ENCODE measurements around the gene KCNH6.

Gene KCNH6

DNA sequence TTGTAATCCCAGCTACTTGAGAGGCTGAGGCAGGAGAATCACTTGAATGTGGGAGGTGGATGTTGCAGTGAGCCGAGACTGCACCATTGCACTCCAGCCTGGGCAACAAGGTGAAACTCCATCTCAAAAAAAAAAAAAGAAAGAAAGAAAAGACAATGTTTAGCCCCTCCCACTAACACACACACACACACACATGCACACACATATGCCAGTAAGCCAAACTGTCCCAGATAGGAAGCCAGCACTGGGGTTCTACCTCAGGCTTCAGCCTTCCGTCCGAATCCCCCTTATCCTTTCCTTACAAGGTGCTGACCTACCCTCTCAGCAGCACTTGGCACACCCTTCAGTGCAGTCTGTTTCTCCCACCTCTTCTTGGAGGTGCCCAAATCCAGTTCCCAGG is 8.7 kb upstream of the KCNH6 start:
- DNase-seq: no peak

DNA sequence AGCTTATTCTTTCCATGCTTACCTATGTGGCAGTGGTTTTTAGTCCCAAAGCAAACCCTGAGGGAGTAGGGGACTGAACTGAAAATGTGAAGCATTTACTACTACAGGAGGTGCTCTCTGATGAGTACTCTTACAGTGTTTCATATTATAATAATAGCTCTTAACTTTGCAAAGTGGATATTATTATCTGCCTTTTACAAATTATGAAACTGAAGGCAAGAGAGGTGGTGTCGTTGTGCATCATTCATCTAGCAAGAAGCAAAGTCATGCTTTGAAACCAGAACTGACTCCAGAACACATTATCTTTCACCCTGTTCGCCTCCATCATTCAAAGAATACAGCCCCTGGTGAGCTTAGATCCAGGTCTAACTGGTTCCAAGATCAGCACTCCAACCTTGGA is 8.2 kb upstream of the KCNH6 start:
- no peak for DNase-seq

DNA sequence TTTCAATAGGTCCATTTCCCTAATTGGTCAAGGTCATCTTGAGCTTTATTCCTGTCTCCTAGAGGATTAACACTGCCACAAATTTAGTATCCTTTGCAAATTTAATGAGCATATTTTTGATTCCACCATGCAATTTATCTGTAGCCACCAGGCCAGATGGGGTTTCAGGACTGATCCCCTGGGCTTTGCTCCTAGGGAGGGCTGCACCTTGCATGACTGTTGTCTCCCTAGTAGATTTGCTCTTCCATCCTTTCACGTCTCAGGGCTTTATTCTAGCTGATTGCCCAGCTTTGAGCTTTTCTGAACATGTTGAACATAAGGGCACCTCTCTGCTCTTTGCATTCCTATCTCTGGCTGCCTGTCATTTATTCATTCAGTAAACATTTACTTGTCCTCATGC is 7.7 kb upstream of the KCNH6 start:
- no peak for DNase-seq

DNA sequence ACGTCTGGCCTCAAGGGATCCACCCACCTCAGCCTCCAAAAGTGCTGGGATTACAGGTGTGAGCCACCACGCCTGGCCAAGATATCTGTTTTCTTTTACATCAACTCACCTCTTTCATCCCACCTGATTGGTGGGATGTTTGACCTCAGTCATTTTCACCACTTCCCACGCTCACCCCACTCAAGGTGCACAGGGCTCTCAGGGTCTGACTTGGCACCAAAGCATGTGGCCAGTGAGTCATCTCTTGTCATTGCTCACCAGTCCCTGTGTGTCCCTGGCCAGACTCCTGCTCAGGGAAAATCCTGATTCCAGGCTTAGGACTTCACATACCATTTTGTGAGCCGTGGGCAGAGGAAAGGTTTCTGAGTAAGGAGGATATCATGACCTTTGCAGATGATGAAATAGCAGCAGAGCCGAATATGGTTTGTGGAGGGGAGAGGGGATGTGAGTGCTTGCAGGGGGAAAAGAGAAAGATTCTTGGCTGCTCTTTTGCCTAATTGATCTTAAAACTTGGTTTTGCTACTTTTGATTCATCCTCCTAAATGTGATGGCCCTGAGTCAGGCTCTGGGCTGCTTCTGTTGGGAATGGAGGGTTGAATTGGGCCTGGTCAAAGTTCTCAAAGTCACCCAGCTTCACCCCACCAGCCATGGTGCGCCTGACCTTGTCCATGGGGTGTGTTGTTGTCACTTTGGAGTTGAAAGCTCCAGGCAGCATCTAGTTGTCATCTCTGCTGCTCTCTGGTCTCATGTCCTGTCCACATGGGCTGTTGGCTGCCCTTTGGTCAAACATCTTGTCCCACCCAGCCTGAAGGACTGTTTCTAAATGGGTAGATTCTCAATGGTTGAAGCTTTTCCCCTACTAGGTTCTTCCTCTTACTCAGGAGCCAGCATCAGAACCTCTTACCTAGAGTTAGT is 6.0 kb upstream of the KCNH6 start:
- no peak for DNase-seq

DNA sequence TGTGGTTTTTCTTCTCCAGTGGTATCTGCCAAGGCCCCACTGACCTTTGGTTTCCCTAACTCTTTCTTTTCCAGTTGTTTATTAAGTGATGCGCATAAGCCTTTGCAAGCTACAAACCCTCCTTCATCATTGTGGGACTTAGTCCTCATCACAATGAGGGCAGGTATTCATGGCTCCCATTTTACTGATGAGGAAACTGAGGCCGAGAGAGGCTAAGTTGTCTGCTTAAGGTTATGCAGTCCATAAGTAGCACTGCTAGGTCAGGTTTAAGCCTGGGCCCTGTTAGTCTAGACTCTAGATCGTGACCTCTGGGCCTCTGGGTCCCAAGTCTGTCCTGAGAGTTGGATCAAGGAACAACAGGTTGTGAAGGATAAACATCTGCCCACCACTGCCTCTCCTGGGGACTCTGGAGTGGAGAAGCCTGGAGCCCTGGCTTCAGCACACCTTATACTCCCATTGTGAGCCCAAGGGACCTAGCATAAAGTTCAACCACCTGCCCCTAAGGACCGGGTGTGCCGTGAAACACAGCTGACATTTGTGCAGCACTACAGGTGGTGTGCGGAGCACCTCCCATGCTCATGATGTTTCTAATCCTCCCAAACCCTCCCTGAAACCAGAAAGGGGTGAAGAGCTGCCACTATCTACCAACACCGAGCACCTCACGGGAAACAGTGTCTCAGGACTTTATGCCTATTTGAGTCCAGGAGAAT is 5.2 kb upstream of the KCNH6 start:
- DNase-seq: no peak

DNA sequence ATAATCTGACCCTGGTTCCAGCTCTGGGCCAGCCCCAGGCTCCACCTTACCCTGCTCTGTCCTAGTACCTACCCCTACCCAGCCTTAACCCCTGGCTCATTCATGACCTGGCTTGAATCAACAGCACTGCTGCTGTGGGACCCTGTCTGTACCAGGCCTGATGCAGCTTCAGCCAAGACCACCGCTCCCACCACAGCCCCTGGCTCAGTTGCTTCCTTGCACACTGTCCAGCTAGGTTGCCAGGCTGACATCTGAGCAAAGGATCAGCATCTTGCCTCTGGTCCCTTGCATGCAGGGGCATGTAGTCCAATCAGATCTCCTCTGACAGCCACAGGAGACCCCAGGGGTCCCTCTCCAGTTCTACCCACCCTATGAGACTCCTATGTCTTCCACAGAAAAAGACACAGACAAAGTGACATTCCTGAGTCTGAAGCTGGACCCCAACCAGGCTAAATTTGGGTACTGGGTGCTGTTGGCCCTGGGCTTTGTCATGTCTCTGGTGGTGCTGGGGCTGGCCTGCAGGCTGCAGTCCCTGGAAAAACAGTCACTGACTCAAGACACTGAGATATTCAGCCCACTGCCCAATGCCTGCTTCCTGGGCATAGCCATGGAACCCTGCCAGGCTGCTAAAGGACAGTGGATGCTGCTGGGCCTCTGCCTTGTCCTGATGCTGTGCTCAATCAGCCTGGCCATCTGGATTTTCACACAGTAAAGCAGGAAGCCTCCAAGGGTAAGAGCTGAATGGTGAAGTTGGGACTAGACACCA is 3.9 kb upstream of the KCNH6 start:
- DNase-seq: no peak

DNA sequence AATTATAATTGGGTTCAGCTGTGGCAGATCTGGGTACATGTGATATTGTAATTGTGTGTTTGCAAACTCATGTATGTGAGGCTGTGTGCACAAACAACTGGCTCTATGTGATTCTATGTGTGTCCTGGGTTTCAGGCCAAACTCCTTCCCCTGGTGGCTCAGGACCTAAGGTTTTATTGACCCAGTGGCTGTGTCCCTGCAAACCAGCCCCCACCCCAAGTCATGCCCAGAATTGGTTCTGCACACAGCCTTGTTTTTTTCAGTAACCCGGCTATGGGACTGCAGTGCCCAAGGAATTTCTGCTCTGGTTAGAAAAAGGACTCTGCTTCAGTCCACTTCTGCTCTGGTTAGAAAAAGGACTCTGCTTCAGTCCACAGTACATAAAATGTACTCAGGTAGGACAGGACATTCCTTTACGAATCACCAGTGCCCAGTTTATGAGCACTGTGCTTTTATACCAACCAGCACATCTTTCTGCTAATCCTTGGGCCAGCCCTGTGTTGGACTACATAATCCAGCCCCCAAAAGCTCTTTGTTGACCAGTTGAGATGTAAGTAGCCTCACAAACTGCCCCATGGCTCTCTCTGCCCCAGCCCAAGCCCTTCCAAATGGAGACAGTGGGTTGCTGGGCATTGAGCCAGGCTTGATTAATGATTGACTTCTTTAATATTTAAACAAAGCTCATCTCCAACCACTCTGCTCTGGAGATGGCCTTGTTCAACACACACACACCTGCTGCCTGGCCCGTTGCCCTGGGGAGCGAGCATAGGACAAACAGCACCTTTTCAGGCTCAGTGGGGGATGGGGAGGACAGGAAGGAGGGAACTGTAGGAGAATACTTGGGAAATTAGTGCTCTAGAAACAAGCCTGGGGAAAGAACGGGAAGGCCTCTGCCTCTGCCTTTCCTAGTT is 2.9 kb upstream of the KCNH6 start:
- no peak for DNase-seq

DNA sequence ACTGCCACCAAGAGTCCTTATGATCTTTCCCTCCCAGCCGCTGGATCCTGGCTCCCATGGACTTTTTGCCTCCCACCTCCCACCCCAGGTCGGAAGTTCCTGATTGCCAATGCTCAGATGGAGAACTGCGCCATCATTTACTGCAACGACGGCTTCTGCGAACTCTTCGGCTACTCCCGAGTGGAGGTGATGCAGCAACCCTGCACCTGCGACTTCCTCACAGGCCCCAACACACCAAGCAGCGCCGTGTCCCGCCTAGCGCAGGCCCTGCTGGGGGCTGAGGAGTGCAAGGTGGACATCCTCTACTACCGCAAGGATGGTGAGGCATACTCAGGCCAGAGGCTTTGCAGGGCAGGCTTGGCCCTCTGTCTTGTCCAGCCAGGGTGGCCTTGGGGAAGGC is 893 bp downstream of the KCNH6 start:
- DNase-seq: no peak

DNA sequence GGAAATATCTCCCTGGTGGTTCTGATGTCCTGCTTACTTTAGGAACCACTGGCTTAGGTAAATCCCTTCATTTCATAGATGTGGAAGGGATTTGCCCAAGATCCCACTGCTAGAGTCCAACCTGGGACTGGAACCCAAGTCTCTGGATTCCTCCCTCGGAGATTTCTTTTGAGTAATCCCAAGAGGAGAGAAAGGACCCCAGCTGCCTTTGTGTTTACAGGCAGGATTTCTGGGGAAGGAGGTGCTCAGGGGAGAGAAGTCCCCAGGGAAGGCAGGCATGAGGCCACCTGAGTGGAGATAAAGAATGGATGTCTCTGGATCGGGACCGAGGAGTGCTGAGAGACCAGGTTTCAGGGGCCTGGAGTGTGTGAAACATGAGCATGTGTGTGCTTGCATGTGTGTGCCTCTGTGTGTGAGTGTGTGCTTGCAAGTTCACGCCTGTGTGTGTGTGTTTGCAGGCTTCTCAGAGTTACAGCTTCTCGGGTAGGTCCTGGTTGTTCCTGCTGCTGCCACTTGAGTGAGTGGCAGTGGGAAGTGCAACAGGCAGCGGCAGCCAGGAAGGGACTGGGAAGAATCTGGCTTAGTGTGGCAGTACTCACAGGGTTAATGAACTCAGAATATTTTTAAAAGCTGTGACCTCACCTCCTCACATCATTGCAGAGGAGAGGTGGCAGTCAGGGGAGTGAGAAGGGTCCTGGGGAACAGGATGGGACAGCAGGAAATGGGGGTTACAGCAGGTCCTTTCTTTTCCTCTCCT is 2.2 kb downstream of the KCNH6 start:
- no peak for DNase-seq

DNA sequence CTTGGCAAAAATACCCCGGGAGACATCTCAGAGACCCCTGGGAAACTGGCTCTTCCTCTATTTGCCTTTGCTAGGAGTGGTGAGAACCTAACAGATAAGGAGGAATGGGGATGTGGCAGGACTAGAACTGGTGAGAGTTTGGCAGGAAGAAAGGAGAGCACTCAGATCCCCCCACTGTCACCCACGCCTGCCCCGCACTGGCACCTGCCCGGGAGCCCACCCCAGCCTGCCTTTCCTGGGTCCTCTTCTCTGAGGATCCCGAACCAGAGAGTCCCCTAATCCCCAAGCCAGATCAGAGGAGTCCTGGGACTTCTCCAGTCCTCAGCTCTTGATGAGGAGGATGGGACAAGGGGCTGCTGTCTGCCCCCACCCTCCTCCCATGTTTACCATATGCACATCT is 3.7 kb downstream of the KCNH6 start:
- DNase-seq: no peak

DNA sequence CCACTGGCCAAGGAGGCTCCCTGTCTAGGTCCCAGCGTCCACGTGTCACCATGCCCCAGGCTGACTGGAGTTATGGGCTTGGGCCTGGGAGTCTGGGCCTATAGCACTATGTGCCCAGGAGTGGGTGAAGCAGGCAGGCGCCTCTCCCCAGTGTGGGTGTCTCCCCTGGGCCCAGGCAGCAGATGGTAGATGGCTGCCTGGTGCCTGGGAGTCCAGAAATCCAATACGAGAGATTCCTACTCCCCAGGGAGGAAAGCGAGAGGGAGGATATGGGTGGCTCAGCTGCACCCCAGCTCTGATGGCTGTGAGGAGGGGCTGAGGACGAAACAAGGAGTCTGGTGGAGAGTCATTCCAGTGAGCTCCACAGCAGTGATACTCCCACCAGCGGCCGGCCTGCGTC is 5.0 kb downstream of the KCNH6 start:
- no peak for DNase-seq

DNA sequence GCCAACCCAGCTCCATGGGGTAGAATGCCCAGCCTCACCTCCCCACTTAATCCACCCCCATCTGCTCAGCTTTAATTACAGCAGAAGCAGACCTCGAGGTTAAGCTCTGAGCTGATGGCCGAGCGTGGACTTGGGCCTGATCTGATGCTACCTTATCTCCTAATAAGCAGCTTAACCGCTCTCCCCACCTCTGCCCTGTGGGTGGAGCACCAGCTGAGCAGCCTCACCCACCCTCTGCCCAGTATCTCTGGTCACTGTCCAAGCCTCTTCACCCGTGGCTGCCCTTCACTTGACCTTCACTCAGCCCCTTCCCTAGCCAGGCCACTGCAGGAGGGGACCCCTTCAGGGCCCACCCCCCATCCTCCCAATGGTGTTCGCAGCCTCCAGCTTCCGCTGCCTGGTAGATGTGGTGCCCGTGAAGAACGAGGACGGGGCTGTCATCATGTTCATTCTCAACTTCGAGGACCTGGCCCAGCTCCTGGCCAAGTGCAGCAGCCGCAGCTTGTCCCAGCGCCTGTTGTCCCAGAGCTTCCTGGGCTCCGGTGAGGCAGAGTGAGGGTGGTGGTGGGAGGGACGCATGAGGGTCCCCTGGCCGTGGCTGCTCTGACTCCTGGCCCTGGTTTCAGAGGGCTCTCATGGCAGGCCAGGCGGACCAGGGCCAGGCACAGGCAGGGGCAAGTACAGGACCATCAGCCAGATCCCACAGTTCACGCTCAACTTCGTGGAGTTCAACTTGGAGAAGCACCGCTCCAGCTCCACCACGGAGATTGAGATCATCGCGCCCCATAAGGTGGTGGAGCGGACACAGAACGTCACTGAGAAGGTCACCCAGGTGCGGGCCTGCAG is 6.8 kb downstream of the KCNH6 start:
- DNase-seq: no peak

DNA sequence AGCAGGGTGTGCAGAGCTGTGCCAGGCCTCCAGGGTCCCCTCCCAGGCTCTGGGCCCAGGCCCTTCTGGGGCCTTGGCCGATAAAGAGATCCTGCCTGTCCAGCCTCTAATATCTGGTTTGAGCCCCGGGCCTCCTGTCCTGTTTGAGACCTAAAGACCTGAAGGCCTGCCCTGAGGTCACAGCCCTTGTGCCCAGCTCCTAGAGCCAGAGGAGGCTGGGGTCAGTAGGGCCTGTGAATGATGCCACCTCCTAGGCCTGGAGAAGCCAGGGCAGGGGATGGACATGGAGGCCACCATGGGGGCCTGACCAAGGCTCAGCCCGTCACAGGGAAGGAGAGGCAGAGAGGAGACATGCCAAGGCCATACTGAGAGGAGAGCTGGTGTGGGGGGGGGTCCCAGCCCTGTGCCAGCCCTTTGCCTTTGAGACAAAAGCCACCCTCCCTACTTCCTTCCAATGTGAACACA is 7.4 kb downstream of the KCNH6 start:
- no peak for DNase-seq

DNA sequence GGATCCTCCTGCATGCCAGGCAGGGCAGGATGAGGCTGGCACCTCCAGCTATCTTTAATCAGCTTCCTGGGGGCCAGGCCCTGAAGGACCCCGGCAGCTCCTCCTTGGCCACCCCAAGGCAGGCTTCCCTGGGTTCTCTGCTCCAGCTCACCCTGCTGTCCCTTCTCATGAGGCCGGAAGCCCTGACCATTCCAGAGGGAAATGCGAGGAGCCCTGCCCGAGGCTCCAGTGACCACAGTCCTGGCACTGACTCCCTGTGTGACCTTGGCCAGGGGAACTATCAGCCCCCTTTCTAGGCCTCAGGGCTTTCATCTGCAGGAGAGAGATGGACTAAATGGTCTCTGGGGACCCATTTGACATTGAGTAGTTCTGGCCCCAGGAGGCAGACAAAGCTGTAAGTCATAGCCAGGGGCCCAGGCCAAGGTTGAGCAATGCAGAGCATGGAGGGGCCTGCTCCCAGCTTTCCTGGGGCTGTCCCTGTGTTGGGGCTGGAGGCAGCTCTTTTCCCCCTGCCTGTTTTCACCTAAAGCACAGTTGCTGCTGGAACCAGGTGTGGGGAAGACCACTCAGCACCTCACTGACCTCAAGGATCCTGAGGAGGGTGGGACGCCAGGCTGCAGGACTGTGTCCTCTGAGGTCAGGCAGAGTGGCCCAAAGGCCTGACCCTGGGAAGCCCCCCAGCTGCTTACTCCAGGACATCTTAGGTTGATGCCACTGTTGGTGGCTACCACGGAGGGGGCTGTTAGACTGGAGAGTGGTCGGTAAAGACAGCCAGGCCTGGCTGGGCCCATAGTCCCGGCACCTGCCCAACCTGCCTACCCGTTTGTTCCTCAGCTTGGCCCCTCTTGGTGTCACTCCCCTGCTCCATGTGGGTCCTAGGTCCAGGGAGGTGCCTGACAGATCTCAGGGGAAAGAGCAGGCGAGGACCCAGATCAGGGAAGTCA is 8.1 kb downstream of the KCNH6 start:
- DNase-seq: no peak

DNA sequence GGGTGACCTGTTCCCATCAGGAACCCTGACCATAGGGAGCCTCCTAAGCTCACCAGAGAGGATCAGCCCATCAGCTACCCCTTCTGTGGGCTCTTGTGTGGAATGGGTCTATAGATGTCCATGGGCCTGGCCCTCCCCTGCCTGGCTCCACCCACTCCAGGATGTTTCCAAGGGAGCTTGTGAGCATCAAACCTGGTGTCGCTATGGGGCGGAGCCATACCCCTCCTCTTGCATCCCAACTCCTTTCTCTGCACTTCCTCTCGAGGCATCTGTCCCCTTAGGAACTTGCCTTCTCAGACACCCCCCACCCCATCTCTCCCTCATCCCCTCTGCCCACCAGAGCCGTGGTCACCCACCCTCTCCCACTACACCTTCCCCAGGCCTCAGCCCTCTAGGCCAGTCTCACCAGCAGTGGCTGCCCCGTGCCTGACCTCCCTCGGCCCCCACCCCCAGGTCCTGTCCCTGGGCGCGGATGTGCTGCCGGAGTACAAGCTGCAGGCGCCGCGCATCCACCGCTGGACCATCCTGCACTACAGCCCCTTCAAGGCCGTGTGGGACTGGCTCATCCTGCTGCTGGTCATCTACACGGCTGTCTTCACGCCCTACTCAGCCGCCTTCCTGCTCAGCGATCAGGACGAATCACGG is 10.4 kb downstream of the KCNH6 start:
- DNase-seq: no peak

DNA sequence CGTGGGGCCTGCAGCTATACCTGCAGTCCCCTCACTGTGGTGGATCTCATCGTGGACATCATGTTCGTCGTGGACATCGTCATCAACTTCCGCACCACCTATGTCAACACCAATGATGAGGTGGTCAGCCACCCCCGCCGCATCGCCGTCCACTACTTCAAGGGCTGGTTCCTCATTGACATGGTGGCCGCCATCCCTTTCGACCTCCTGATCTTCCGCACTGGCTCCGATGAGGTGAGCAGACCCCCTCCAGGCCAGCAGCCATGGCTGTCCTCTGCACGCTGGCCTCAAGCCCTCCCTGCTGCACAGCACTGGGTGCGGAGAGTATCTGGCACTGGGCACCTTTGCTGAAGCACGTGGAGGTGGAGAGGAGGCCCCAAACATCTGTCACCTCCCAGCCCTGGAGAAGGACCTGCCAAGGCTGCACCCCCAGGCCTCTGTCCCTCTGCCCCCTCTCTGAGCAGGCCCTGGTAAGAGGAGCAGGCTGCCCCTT is 11.0 kb downstream of the KCNH6 start:
- DNase-seq: no peak

DNA sequence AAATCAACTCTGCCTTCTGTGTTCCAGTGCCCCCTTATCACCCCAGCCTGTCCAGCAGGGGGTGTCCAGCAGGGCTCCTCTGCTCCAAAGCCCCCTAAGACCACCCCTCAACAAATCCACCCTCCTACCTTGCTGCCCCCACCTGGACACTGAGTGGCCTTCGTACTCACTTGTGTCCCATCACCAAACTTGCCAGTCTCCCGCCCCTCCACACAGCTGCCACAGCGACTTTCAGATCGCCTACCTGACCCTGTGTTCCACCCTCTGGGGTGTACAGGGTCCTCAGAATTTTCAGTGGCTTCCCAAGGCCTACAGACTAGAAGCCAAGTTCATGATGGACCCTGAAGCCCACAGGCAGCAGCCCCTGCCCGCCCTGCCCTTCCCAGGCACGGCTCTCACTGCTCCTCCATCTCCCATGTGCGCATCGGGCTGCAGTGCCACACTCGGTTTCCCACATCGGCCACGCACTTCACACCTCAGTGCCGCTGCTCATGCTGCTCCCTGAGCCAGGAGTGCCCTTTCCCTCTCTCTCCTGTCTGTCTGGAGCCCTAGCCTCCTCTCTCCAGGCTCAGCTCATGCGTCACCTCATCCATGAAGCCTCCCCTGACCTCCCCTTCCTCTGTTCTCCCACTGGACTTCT is 11.8 kb downstream of the KCNH6 start:
- DNase-seq: no peak

DNA sequence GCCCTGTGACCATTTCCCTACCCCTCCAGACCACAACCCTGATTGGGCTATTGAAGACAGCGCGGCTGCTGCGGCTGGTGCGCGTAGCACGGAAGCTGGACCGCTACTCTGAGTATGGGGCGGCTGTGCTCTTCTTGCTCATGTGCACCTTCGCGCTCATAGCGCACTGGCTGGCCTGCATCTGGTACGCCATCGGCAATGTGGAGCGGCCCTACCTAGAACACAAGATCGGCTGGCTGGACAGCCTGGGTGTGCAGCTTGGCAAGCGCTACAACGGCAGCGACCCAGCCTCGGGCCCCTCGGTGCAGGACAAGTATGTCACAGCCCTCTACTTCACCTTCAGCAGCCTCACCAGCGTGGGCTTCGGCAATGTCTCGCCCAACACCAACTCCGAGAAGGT is 12.5 kb downstream of the KCNH6 start:
- no peak for DNase-seq

Data from activated naive CD4-positive, alpha-beta T cell (primary cell).